HG02588 (cell line): Measurements from ENCODE around the gene ALKBH5.

ENCODE experiments used
- ATAC-seq: cut with Tn5 transposase; IDR thresholded peaks from one replicate; pipeline ENCODE4 v1.9.1; 2021; ENCODE audit warnings: mild to moderate bottlenecking, moderate library complexity; ENCODE audit not compliant: unreplicated experiment

ALKBH5 gene

GRCh38 chr17:18240449-18240848 lies 56.8 kb downstream of the ALKBH5 start:
- ATAC-seq: no peak

GRCh38 chr17:18241229-18241871 lies 57.7 kb downstream of the ALKBH5 start:
- ATAC-seq: no peak

GRCh38 chr17:18245038-18245776 lies 61.6 kb downstream of the ALKBH5 start:
- ATAC-seq: no peak

GRCh38 chr17:18246109-18246725 lies 62.6 kb downstream of the ALKBH5 start:
- no peak for ATAC-seq

- ATAC-seq: no peak
These were observed 63.4 kb downstream of the ALKBH5 start for GRCh38 chr17:18246880-18247612.

- ATAC-seq: no peak
These were observed 64.0 kb downstream of the ALKBH5 start for GRCh38 chr17:18247613-18248001.

GRCh38 chr17:18248300-18248731 lies 64.7 kb downstream of the ALKBH5 start:
- no peak for ATAC-seq

- no peak for ATAC-seq
These were observed 65.2 kb downstream of the ALKBH5 start for GRCh38 chr17:18248811-18249210.

GRCh38 chr17:18250259-18250658 lies 66.6 kb downstream of the ALKBH5 start:
- ATAC-seq: no peak

GRCh38 chr17:18250708-18251107 lies 67.1 kb downstream of the ALKBH5 start:
- ATAC-seq: no peak

GRCh38 chr17:18251204-18251603 lies 67.6 kb downstream of the ALKBH5 start:
- no peak for ATAC-seq

- ATAC-seq: no peak
These were observed 68.5 kb downstream of the ALKBH5 start for GRCh38 chr17:18252160-18252559.

- no peak for ATAC-seq
These were observed 69.7 kb downstream of the ALKBH5 start for GRCh38 chr17:18253187-18253884.

GRCh38 chr17:18253947-18254821 lies 70.6 kb downstream of the ALKBH5 start:
- no peak for ATAC-seq

- ATAC-seq: no peak
These were observed 71.4 kb downstream of the ALKBH5 start for GRCh38 chr17:18254888-18255649.

GRCh38 chr17:18256351-18256750 lies 72.7 kb downstream of the ALKBH5 start:
- ATAC-seq: no peak

- no peak for ATAC-seq
These were observed 73.1 kb downstream of the ALKBH5 start for GRCh38 chr17:18256776-18257175.

- no peak for ATAC-seq
These were observed 73.8 kb downstream of the ALKBH5 start for GRCh38 chr17:18257268-18257981.

GRCh38 chr17:18257982-18258355 lies 74.3 kb downstream of the ALKBH5 start:
- peak; percentile 20 for ATAC-seq
